Lower leg skin (tissue), 4 donors: ENCODE results near the gene DEFB113. TPM values are rescaled to one million over a fixed set of nuclear protein-coding genes. Genes with fewer than 3 reads are reported as not detected.

Experiments used
- DNase-seq, 2 donors: peaks; one replicate each; pipeline ENCODE4 v3.0.0-alpha.2; 2019; ENCODE audit warnings: low spot score in 2 of 2
- H3K4me3 ChIP-seq: fragments of 200-600 bp; sonication (generic); 2 replicates; pipeline ENCODE4 v1.5.1; 2017; ENCODE audit warnings: mild to moderate bottlenecking, low read depth; ENCODE audit not compliant: poor library complexity, severe bottlenecking
- CTCF ChIP-seq, 3 donors: fragments of 450-650 bp; IDR thresholded peaks; one replicate each; pipeline ENCODE4 v1.5.1; 2016; ENCODE audit warnings: antibody characterized with exemption in 3 of 3, mild to moderate bottlenecking in 3 of 3, moderate library complexity in 2 of 3
- POLR2A ChIP-seq, 2 donors: fragments of 450-650 bp; IDR thresholded peaks; one replicate each; pipeline ENCODE4 v1.6.1; 2016 to 2017; ENCODE audit warnings: antibody characterized with exemption in 2 of 2, mild to moderate bottlenecking in 1 of 2, moderate library complexity in 1 of 2
- WGBS, 2 donors: methylation state at CpG; one replicate each; pipeline ENCODE4 v1.1.5; 2018; 5-methylcytosine and 5-hydroxymethylcytosine counted together
- intact Hi-C: fragments of 100-400 bp; cut with DNase I; formaldehyde crosslinking; loops from one replicate; pipeline ENCODE4 v1.15.0; 2023; ENCODE audit warnings: low total_unique reads
- total RNA-seq, 4 donors: library from RNA; depleted of rRNA; stranded (reverse); fragments of >200 nt; gene quantifications; one replicate each; pipeline ENCODE4 v1.1.0, GENCODE V29; 2016

DEFB113 gene
- total RNA-seq, 4 donors from 2014 or later: not detected

GRCh38 chr6:49966823-49967222, 2.6 kb downstream of the DEFB113 start:
- TF ChIP-seq POLR2A (IDR thresholded peaks at IDR 0.05) (no peak), CTCF (IDR thresholded peaks at IDR 0.05) (no peak)
- no peak for DNase-seq
- 50 to 55% methylated on average over 2 of the region's 2 CpGs for WGBS, 2 donors
- intact Hi-C loops: no loop called here
- no peak overlapping the region for H3K4me3 ChIP-seq

GRCh38 chr6:49966334-49966733, 3.1 kb downstream of the DEFB113 start:
- 40 to 43% methylated on average over 2 of the region's 2 CpGs for WGBS, 2 donors

GRCh38 chr6:49964064-49964463, 5.4 kb downstream of the DEFB113 start, which contains the start of gene DEFB114:
Gene DEFB114, minus strand, starts transcription at chr6:49964164. Its CDS starts 59 bp downstream, at chr6:49964105.
- DNase-seq: no peak
- 63 to 70% methylated on average over 2 of the region's 2 CpGs for WGBS, 2 donors
- intact Hi-C loops: no loop called here
- no peak within 1 kb of the TSS for H3K4me3 ChIP-seq
- TF ChIP-seq CTCF (IDR thresholded peaks at IDR 0.05) (no peak), POLR2A (IDR thresholded peaks at IDR 0.05) (no peak)

More at GRCh38 chr6:49966334-49966733, 3.1 kb downstream of the DEFB113 start:
- H3K4me3 ChIP-seq: no peak overlapping the region
- DNase-seq: no peak
- intact Hi-C loops: no loop called here
- TF ChIP-seq CTCF (IDR thresholded peaks at IDR 0.05) (no peak), POLR2A (IDR thresholded peaks at IDR 0.05) (no peak)

GRCh38 chr6:49958180-49958579, 11.2 kb downstream of the DEFB113 start:
- no peak overlapping the region for H3K4me3 ChIP-seq
- intact Hi-C loops: no loop called here
- 76 to 84% methylated on average over 1 of the region's 1 CpG for WGBS, 2 donors
- DNase-seq: no peak
- TF ChIP-seq CTCF (IDR thresholded peaks at IDR 0.05) (no peak), POLR2A (IDR thresholded peaks at IDR 0.05) (no peak)

- no peak for TF ChIP-seq POLR2A (IDR thresholded peaks at IDR 0.05)
- TF ChIP-seq CTCF (IDR thresholded peaks at IDR 0.05): no peak
- DNase-seq: no peak
- intact Hi-C loops: no loop called here
- H3K4me3 ChIP-seq: no peak overlapping the region
These were observed 13.6 kb downstream of the DEFB113 start for GRCh38 chr6:49955847-49956246.

GRCh38 chr6:49951926-49952325, 17.5 kb downstream of the DEFB113 start:
- TF ChIP-seq CTCF (IDR thresholded peaks at IDR 0.05) (no peak), POLR2A (IDR thresholded peaks at IDR 0.05) (no peak)
- 64 to 74% methylated on average over 2 of the region's 2 CpGs for WGBS, 2 donors
- intact Hi-C loops: no loop called here
- no peak overlapping the region for H3K4me3 ChIP-seq
- DNase-seq: no peak
